ENCODE data around the gene COMMD10.

DNA sequence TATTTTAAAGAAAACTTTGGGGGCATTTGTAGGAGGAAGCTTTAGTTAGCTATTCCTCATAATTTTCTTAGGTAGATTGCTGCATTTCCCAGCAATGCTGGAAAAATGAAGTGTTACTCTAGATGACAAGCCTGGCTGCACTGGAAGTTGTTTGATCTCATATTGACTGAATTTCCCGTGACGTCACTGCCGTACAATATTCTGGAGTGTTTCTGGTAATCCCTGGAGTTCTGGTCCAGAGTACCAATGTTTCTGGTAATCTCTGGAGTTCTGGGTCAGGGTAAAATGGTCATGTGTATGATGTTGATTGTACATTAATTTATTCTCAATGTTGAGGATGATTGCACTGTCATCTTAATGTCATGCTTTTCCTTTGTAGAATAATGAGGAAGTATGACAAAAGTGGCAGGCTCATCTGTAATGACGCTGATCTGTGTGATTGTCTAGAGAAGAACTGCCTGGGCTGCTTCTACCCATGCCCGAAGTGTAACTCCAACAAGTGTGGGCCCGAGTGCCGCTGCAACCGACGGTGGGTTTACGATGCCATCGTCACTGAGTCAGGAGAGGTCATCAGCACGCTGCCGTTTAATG, 26.4 kb upstream of the COMMD10 start:
- TF ChIP-seq EZH2 (IDR thresholded peaks at IDR 0.05; ENCODE audit: insufficient read depth, poor library complexity, severe bottlenecking) (no peak), EZH2phosphoT487 (IDR thresholded peaks at IDR 0.05; ENCODE audit: insufficient read depth, low read depth) (no peak)

Data from GM23248 (cell line).